H1 (cell line): Measurements from ENCODE around the gene TBR1. TPM values are rescaled to one million over a fixed set of nuclear protein-coding genes. Genes with fewer than 3 reads are reported as not detected.

Experiments used
- CTCF ChIA-PET: fragments of 300-600 bp; sonication (Branson Sonifier 250); formaldehyde crosslinking; loops from one replicate; lab custom pipeline; 2021; ENCODE audit not compliant: partially characterized antibody; lab: Charles Lee
- POLR2A ChIA-PET: fragments of 300-600 bp; sonication (Branson Sonifier 250); formaldehyde crosslinking; loops from one replicate; lab custom pipeline; 2021; ENCODE audit warnings: inconsistent platforms; ENCODE audit not compliant: partially characterized antibody; lab: Charles Lee
- DNase-seq, 2 experiments: peaks; one replicate each; pipeline versions ENCODE4 v3.0.0 to v3.0.0-alpha.2; 2010 to 2022; ENCODE audit warnings: low spot score in 2 of 2, low read depth in 1 of 2, mixed read lengths in 1 of 2
- FAIRE-seq: peaks from 2 replicates; lab custom pipeline; 2011; peaks lifted over from hg19 to GRCh38; lab: Jason Lieb, UNC
- H2AFZ ChIP-seq: 2 replicates; pipeline ENCODE4 v1.8.1; 2012; ENCODE audit warnings: low read length, inconsistent platforms
- H2AK5ac ChIP-seq: 2 replicates; pipeline ENCODE4 v1.6.1; 2013; ENCODE audit warnings: low read depth, low read length
- H2BK120ac ChIP-seq: replicated peaks from 2 replicates; pipeline ENCODE3; 2013; ENCODE audit warnings: low read depth, low read length, inconsistent platforms
- H2BK12ac ChIP-seq: 2 replicates; pipeline ENCODE4 v1.6.1; 2013; ENCODE audit warnings: low read depth, low read length
- H2BK15ac ChIP-seq: 2 replicates; pipeline ENCODE4 v1.6.1; 2013; ENCODE audit warnings: low read length
- H2BK20ac ChIP-seq: 2 replicates; pipeline ENCODE4 v1.6.1; 2013; ENCODE audit warnings: low read length
- H2BK5ac ChIP-seq: 2 replicates; pipeline ENCODE4 v1.6.1; 2013; ENCODE audit warnings: low read depth, low read length
- H3K14ac ChIP-seq: 2 replicates; pipeline ENCODE4 v1.6.1; 2013; ENCODE audit warnings: inconsistent platforms; ENCODE audit not compliant: insufficient read length
- H3K18ac ChIP-seq: 2 replicates; pipeline ENCODE4 v1.6.1; 2013; ENCODE audit warnings: low read length; ENCODE audit errors: extremely low read depth
- H3K23ac ChIP-seq: 2 replicates; pipeline ENCODE4 v1.6.1; 2013; ENCODE audit warnings: inconsistent platforms; ENCODE audit not compliant: insufficient read length
- H3K23me2 ChIP-seq: 2 replicates; pipeline ENCODE4 v1.6.1; 2013; ENCODE audit warnings: low read depth, low read length
- H3K27ac ChIP-seq: 2 replicates; pipeline ENCODE4 v1.6.1; 2011; ENCODE audit warnings: low read depth, low read length, inconsistent platforms
- H3K27me3 ChIP-seq, 4 experiments: replicated peaks in 1 of 4; 1 replicate in 1 of 4; 2 replicates in 3 of 4; pipeline versions ENCODE4 v1.6.1 to v1.8.1; 2011 to 2013; ENCODE audit warnings: low read length in 3 of 4, mild to moderate bottlenecking in 3 of 4, inconsistent platforms in 2 of 4, mixed read lengths in 2 of 4, moderate library complexity in 1 of 4; ENCODE audit not compliant: control insufficient read depth in 3 of 4, insufficient read depth in 3 of 4; ENCODE audit errors: extremely low read depth in 1 of 4
- H3K36me3 ChIP-seq, 4 experiments: 2 replicates each; pipeline versions ENCODE4 v1.6.1 to v1.8.1; 2011 to 2013; ENCODE audit warnings: mild to moderate bottlenecking in 4 of 4, low read length in 3 of 4, moderate library complexity in 2 of 4, control low read depth in 1 of 4, inconsistent platforms in 1 of 4; ENCODE audit not compliant: insufficient read depth in 4 of 4, control insufficient read depth in 2 of 4
- H3K4ac ChIP-seq: replicated peaks from 2 replicates; pipeline ENCODE3; 2013; ENCODE audit warnings: low read length, low read depth, mixed read lengths, inconsistent platforms; ENCODE audit not compliant: insufficient read length
- H3K4me1 ChIP-seq, 4 experiments: replicated peaks in 1 of 4; 1 replicate in 1 of 4; 2 replicates in 3 of 4; pipeline versions ENCODE4 v1.6.1 to v1.8.1; 2011 to 2013; ENCODE audit warnings: low read length in 3 of 4, inconsistent platforms in 2 of 4, mixed read lengths in 1 of 4; ENCODE audit not compliant: insufficient read depth in 4 of 4, control insufficient read depth in 3 of 4
- H3K4me2 ChIP-seq, 2 experiments: 2 replicates each; pipeline versions ENCODE4 v1.6.1 to v1.8.1; 2011 to 2013; ENCODE audit warnings: low read depth in 2 of 2, low read length in 2 of 2, control low read depth in 1 of 2, inconsistent platforms in 1 of 2, mild to moderate bottlenecking in 1 of 2; ENCODE audit not compliant: insufficient read depth in 1 of 2
- H3K4me3 ChIP-seq, 4 experiments: fragments of 200-600, 300-600 bp in 1 of 4; sonication (generic), shearing (Covaris generic), sonication (Bioruptor Twin) in 1 of 4; 2 replicates each; pipeline versions ENCODE4 v1.5.1 to v1.8.1; 2011 to 2016; ENCODE audit warnings: low read length in 4 of 4, low read depth in 3 of 4, control low read depth in 2 of 4, inconsistent platforms in 2 of 4, mild to moderate bottlenecking in 2 of 4, mixed read lengths in 1 of 4, moderate library complexity in 1 of 4; ENCODE audit not compliant: insufficient read depth in 2 of 4; ENCODE audit errors: extremely low read depth in 1 of 4
- H3K56ac ChIP-seq: replicated peaks from 2 replicates; pipeline ENCODE3; 2013; ENCODE audit warnings: low read depth, mild to moderate bottlenecking, mixed read lengths, low read length, inconsistent platforms; ENCODE audit not compliant: insufficient read length
- H3K79me1 ChIP-seq: 2 replicates; pipeline ENCODE4 v1.6.1; 2013; ENCODE audit warnings: low read depth, low read length, control low read depth
- H3K79me2 ChIP-seq, 2 experiments: 2 replicates each; pipeline versions ENCODE4 v1.6.1 to v1.8.1; 2012 to 2013; ENCODE audit warnings: low read length in 2 of 2, mild to moderate bottlenecking in 2 of 2, inconsistent platforms in 1 of 2; ENCODE audit not compliant: insufficient read depth in 2 of 2, control insufficient read depth in 1 of 2
- H3K9ac ChIP-seq, 4 experiments: replicated peaks in 1 of 4; 1 replicate in 1 of 4; 2 replicates in 3 of 4; pipeline versions ENCODE4 v1.6.1 to v1.8.1; 2011 to 2013; ENCODE audit warnings: low read depth in 3 of 4, low read length in 3 of 4, control low read depth in 2 of 4, mild to moderate bottlenecking in 2 of 4, moderate library complexity in 2 of 4, inconsistent platforms in 1 of 4; ENCODE audit errors: extremely low read depth in 1 of 4
- H3K9me3 ChIP-seq, 2 experiments: 2 replicates each; pipeline versions ENCODE4 v1.6.1 to v1.8.1; 2012 to 2013; ENCODE audit warnings: mild to moderate bottlenecking in 2 of 2, moderate library complexity in 2 of 2, control low read depth in 1 of 2, inconsistent platforms in 1 of 2, low read depth in 1 of 2, low read length in 1 of 2, mixed read lengths in 1 of 2; ENCODE audit not compliant: insufficient read depth in 2 of 2
- H4K20me1 ChIP-seq, 2 experiments: replicated peaks in 1 of 2; 2 replicates each; pipeline versions ENCODE3 to v1.8.1; 2011 to 2013; ENCODE audit warnings: inconsistent platforms in 2 of 2, low read length in 2 of 2, mild to moderate bottlenecking in 1 of 2; ENCODE audit not compliant: insufficient read depth in 2 of 2, control insufficient read depth in 1 of 2
- H4K5ac ChIP-seq: 2 replicates; pipeline ENCODE4 v1.6.1; 2013; ENCODE audit warnings: low read length, low read depth, mixed read lengths, inconsistent platforms; ENCODE audit not compliant: insufficient read length
- H4K8ac ChIP-seq: 2 replicates; pipeline ENCODE4 v1.8.0; 2013; ENCODE audit warnings: mild to moderate bottlenecking, moderate library complexity, low read length, inconsistent platforms; ENCODE audit not compliant: insufficient read depth; ENCODE audit errors: extremely low read depth
- H4K91ac ChIP-seq: replicated peaks from 2 replicates; pipeline ENCODE3; 2013; ENCODE audit warnings: low read length, mixed read lengths, inconsistent platforms; ENCODE audit not compliant: insufficient read length
- CBX5 ChIP-seq: fragments of 300-800, 300-1000 bp; sonication (generic); IDR thresholded peaks from 2 replicates; pipeline ENCODE4 v1.7.1; 2016; ENCODE audit warnings: antibody characterized with exemption, low read length, low read depth
- GTF2F1 ChIP-seq: IDR thresholded peaks from 2 replicates; pipeline ENCODE4 v1.6.1; 2012; ENCODE audit warnings: low read depth, low read length, improper control_type of control experiment, borderline replicate concordance
- HDAC2 ChIP-seq, 2 experiments: fragments of 300-600 bp in 1 of 2; sonication (generic) in 1 of 2; IDR thresholded peaks; 2 replicates each; pipeline ENCODE4 v1.6.1; 2011 to 2012; ENCODE audit warnings: low read depth in 2 of 2, low read length in 2 of 2, mild to moderate bottlenecking in 2 of 2, moderate library complexity in 2 of 2, borderline replicate concordance in 1 of 2, inconsistent platforms in 1 of 2
- MAFK ChIP-seq: IDR thresholded peaks from 2 replicates; pipeline ENCODE4 v1.6.1; 2012; ENCODE audit warnings: low read depth, mild to moderate bottlenecking, improper control_type of control experiment, low read length
- NRF1 ChIP-seq: IDR thresholded peaks from 2 replicates; pipeline ENCODE4 v1.6.1; 2011; ENCODE audit warnings: mild to moderate bottlenecking, low read depth, low read length, improper control_type of control experiment
- POLR2A ChIP-seq, 2 experiments: IDR thresholded peaks; 1 replicate in 1 of 2; 2 replicates in 1 of 2; pipeline ENCODE4 v1.6.1; 2011; ENCODE audit warnings: low read depth in 2 of 2, low read length in 2 of 2, mild to moderate bottlenecking in 2 of 2; ENCODE audit errors: control extremely low read depth in 1 of 2
- RBBP5 ChIP-seq: IDR thresholded peaks from 2 replicates; pipeline ENCODE4 v1.7.1; 2012; ENCODE audit warnings: low read depth, mild to moderate bottlenecking, inconsistent platforms, low read length, moderate library complexity, borderline replicate concordance
- RXRA ChIP-seq: IDR thresholded peaks from 2 replicates; pipeline ENCODE4 v1.6.1; 2011; ENCODE audit warnings: low read depth, mild to moderate bottlenecking, low read length, moderate library complexity; ENCODE audit not compliant: insufficient read depth
- TAF7 ChIP-seq: optimal IDR thresholded peaks from 2 replicates; pipeline ENCODE3; 2011; ENCODE audit warnings: low read depth, mild to moderate bottlenecking, inconsistent platforms, low read length, moderate library complexity, borderline replicate concordance
- ZNF274 ChIP-seq: IDR thresholded peaks from 2 replicates; pipeline ENCODE4 v1.7.0; 2012; ENCODE audit warnings: low read length, borderline replicate concordance; ENCODE audit errors: extremely low read depth
- polyA plus RNA-seq, 7 experiments: library from polyadenylated mRNA; depleted of rRNA in 3 of 7; stranded (reverse) in 5 of 7; unstranded in 2 of 7; fragments of >200 nt in 5 of 7; fragments of 200-250 nt in 2 of 7; gene quantifications; 1 replicate in 5 of 7; 2 replicates in 1 of 7; 4 replicates in 1 of 7; pipeline versions ENCODE4 v1.2.1 to v1.2.3, GENCODE V29; 2011 to 2013; ENCODE audit warnings: missing spikeins in 2 of 7, mixed read lengths in 2 of 7
- total RNA-seq: library from RNA; stranded (reverse); fragmentation: NEBNext Ultra II Directional; extraction: Animal tissue kit (Norgen Biotek cat#: 25700); gene quantifications from 2 replicates; pipeline ENCODE4 v1.2.1, GENCODE V29; 2021

TBR1 gene
- total and polyA plus RNA-seq, 2 of the 8 experiments (the other 6 are each of a cell fraction or from before 2014, with no cell fraction given): not detected

DNA sequence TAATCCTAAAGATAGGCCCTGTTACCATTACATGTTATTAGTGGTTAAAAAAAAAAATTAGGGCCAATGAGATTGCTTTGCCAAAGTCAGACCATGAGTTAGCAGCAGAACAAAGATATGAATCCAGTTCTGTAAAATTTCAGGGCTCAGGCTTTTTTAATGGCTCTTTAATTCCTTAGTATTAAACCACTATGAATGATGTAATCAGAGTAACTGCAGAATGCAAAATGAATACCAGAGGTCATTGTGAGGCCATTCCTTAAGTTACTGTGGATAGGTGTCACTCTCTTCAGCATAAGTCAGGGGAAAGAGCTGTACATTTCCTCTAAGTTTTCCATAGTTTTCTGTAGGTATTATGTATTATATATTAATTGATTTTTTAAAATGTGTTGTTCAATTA lies 42.2 kb upstream of the TBR1 start:
- no peak overlapping the region for H4K91ac ChIP-seq
- H3K18ac ChIP-seq: no peak overlapping the region
- TF ChIP-seq GTF2F1: no peak
- TF ChIP-seq POLR2A (IDR thresholded peaks at IDR 0.05; ENCODE audit: control extremely low read depth in 1 of 2, low read depth in 2 of 2, low read length in 2 of 2): no peak
- TF ChIP-seq HDAC2 (IDR thresholded peaks at IDR 0.05; ENCODE audit: borderline replicate concordance in 1 of 2, low read depth in 2 of 2, low read length in 2 of 2): no peak
- no peak for TF ChIP-seq RBBP5
- TF ChIP-seq TAF7: no peak
- TF ChIP-seq CBX5: no peak
- no peak for TF ChIP-seq ZNF274
- TF ChIP-seq RXRA: no peak
- no peak for TF ChIP-seq NRF1
- TF ChIP-seq MAFK: no peak
- H3K27ac ChIP-seq: no peak overlapping the region
- H2BK12ac ChIP-seq: no peak overlapping the region
- peaks cover 0 to 4% (median 1%) of the 10 kb centered on the region in 4 experiments; a peak in 3 of 7 replicates for H3K4me1 ChIP-seq
- H4K20me1 ChIP-seq: no peaks in the 10 kb centered on the region
- no peak overlapping the region for H3K4me2 ChIP-seq
- no peak overlapping the region for H3K14ac ChIP-seq
- no peaks in the 10 kb centered on the region for H3K27me3 ChIP-seq
- peaks cover 0 to 16% (median 0%) of the 10 kb centered on the region in 4 experiments; a peak in 1 of 8 replicates for H3K36me3 ChIP-seq
- ChIA-PET POLR2A (interaction anchor here (1.1 kb wide), 1 partner anchor 92 kb away, joined by 3 read pairs; no protein-coding TSS in a partner anchor), CTCF (interaction anchor here (0.7 kb wide), 1 partner anchor 204 kb away, joined by 5 read pairs; no protein-coding TSS in a partner anchor)
- FAIRE-seq (no peak), DNase-seq (no peak)
- H2AFZ ChIP-seq: no peak overlapping the region
- no peak overlapping the region for H3K4me3 ChIP-seq
- H3K9ac ChIP-seq: no peak overlapping the region
- H4K5ac ChIP-seq: no peak overlapping the region
- H3K79me2 ChIP-seq: no peaks in the 10 kb centered on the region
- no peak overlapping the region for H3K23ac ChIP-seq
- no peaks in the 10 kb centered on the region for H3K79me1 ChIP-seq
- no peak overlapping the region for H2BK120ac ChIP-seq
- no peak overlapping the region for H4K8ac ChIP-seq
- no peaks in the 10 kb centered on the region for H3K23me2 ChIP-seq
- no peak overlapping the region for H2BK15ac ChIP-seq
- no peak overlapping the region for H2BK5ac ChIP-seq
- no peak overlapping the region for H2BK20ac ChIP-seq
- no peak overlapping the region for H2AK5ac ChIP-seq
- no peak overlapping the region for H3K56ac ChIP-seq
- H3K4ac ChIP-seq: no peak overlapping the region
- no peaks in the 10 kb centered on the region for H3K9me3 ChIP-seq
